Mammary epithelial cell (primary cell): ENCODE results near the gene BGLAP.

Experiments
- EZH2 ChIP-seq: IDR thresholded peaks from 2 replicates; pipeline ENCODE4 v1.6.1; 2012; ENCODE audit warnings: low read length, inconsistent platforms, borderline replicate concordance
- TF ChIP-seq, protein P1 (sequence below), 2 donors: IDR thresholded peaks in 1 of 2; conservative IDR thresholded peaks in 1 of 2; 2 replicates each; pipeline ENCODE4 v1.5.1; 2011 to 2012; ENCODE audit warnings: inconsistent platforms in 2 of 2, low read length in 2 of 2, mild to moderate bottlenecking in 2 of 2, control low read depth in 1 of 2, low read depth in 1 of 2; ENCODE audit not compliant: insufficient read depth in 1 of 2; ENCODE audit errors: extremely low read depth in 1 of 2

DNA sequence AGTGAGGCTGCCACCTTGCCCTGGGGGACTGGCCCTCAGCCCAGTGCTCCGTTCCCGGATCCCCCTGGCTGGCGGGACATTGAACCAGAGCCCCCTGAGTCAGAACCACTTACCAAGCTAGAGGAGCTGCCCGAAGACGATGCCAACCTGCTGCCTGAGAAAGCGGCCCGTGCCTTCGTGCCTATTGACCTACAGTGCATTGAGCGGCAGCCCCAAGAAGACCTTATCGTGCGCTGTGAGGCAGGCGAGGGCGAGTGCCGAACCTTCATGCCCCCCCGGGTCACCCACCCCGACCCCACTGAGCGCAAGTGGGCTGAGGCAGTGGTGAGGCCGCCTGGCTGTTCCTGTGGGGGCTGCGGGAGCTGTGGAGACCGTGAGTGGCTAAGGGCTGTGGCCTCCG is 43.5 kb downstream of the BGLAP start:
- TF ChIP-seq, protein P1, sequence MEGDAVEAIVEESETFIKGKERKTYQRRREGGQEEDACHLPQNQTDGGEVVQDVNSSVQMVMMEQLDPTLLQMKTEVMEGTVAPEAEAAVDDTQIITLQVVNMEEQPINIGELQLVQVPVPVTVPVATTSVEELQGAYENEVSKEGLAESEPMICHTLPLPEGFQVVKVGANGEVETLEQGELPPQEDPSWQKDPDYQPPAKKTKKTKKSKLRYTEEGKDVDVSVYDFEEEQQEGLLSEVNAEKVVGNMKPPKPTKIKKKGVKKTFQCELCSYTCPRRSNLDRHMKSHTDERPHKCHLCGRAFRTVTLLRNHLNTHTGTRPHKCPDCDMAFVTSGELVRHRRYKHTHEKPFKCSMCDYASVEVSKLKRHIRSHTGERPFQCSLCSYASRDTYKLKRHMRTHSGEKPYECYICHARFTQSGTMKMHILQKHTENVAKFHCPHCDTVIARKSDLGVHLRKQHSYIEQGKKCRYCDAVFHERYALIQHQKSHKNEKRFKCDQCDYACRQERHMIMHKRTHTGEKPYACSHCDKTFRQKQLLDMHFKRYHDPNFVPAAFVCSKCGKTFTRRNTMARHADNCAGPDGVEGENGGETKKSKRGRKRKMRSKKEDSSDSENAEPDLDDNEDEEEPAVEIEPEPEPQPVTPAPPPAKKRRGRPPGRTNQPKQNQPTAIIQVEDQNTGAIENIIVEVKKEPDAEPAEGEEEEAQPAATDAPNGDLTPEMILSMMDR (conservative IDR thresholded peaks at IDR 0.05 in 1 of 2, IDR thresholded peaks at IDR 0.05 in 1 of 2; ENCODE audit: extremely low read depth in 1 of 2, insufficient read depth in 1 of 2, low read depth in 1 of 2, low read length in 2 of 2), result no peak
- no peak for TF ChIP-seq EZH2
